Stomach smooth muscle (tissue), 2 donors: ENCODE results near the gene TTC12.

ENCODE experiments used
- H3K27ac ChIP-seq: one replicate; pipeline ENCODE4 v1.7.0; 2013; ENCODE audit warnings: mild to moderate bottlenecking, low read length, inconsistent platforms
- H3K27me3 ChIP-seq, 2 donors: one replicate each; pipeline ENCODE4 v1.7.0; 2013; ENCODE audit warnings: low read length in 2 of 2; ENCODE audit not compliant: insufficient read depth in 2 of 2, control insufficient read depth in 1 of 2
- H3K36me3 ChIP-seq, 2 donors: one replicate each; pipeline ENCODE4 v1.7.0; 2013; ENCODE audit warnings: low read length in 2 of 2; ENCODE audit not compliant: control insufficient read depth in 2 of 2, insufficient read depth in 2 of 2
- H3K4me1 ChIP-seq: one replicate; pipeline ENCODE4 v1.7.0; 2013; ENCODE audit warnings: low read length; ENCODE audit not compliant: control insufficient read depth, insufficient read depth
- H3K4me3 ChIP-seq, 2 donors: one replicate each; pipeline ENCODE4 v1.7.0; 2013; ENCODE audit warnings: low read length in 2 of 2
- H3K9ac ChIP-seq, 2 donors: one replicate each; pipeline ENCODE4 v1.7.0; 2013; ENCODE audit warnings: low read length in 2 of 2, mild to moderate bottlenecking in 1 of 2
- H3K9me3 ChIP-seq, 2 donors: one replicate each; pipeline ENCODE4 v1.7.0; 2013; ENCODE audit warnings: low read length in 2 of 2; ENCODE audit not compliant: control insufficient read depth in 2 of 2
- donor health status: healthy.
- donor health status: Pancreatic carcinoma.

TTC12 gene

GRCh38 chr11:113389272-113389671 lies 74.9 kb downstream of the TTC12 start:
- Histone ChIP-seq H3K9ac (no peak overlapping the region), H3K36me3 (no peaks in the 10 kb centered on the region), H3K4me1 (no peaks in the 10 kb centered on the region), H3K27me3 (peaks cover 22 to 32% of the 10 kb centered on the region in 2 donors), H3K9me3 (no peaks in the 10 kb centered on the region), H3K27ac (no peak overlapping the region), H3K4me3 (no peak overlapping the region)

- no peaks in the 10 kb centered on the region for H3K9me3 ChIP-seq
- H3K9ac ChIP-seq = no peak overlapping the region
- no peaks in the 10 kb centered on the region for H3K4me1 ChIP-seq
- H3K27ac ChIP-seq = no peak overlapping the region
- no peak overlapping the region for H3K4me3 ChIP-seq
- H3K36me3 ChIP-seq = no peaks in the 10 kb centered on the region
- peaks cover 19 to 22% of the 10 kb centered on the region in 2 donors for H3K27me3 ChIP-seq
Measured at GRCh38 chr11:113392236-113392921, 78.0 kb downstream of the TTC12 start.

- H3K9ac ChIP-seq = no peak overlapping the region
- H3K36me3 ChIP-seq = no peaks in the 10 kb centered on the region
- H3K4me1 ChIP-seq = no peaks in the 10 kb centered on the region
- no peak overlapping the region for H3K4me3 ChIP-seq
- no peaks in the 10 kb centered on the region for H3K9me3 ChIP-seq
- H3K27me3 ChIP-seq = peaks cover 8 to 10% of the 10 kb centered on the region in 2 donors
- no peak overlapping the region for H3K27ac ChIP-seq
Measured at GRCh38 chr11:113393501-113393985, 79.2 kb downstream of the TTC12 start.

GRCh38 chr11:113394919-113395318 lies 80.5 kb downstream of the TTC12 start:
- Histone ChIP-seq H3K27me3 (peaks cover 1 to 7% of the 10 kb centered on the region in 2 donors), H3K4me3 (no peak overlapping the region), H3K36me3 (no peaks in the 10 kb centered on the region), H3K9ac (no peak overlapping the region), H3K9me3 (no peaks in the 10 kb centered on the region), H3K27ac (no peak overlapping the region), H3K4me1 (no peaks in the 10 kb centered on the region)

- Histone ChIP-seq H3K9me3 (no peaks in the 10 kb centered on the region), H3K4me1 (no peaks in the 10 kb centered on the region), H3K27me3 (peaks cover 0 to 7% of the 10 kb centered on the region in 2 donors), H3K9ac (no peak overlapping the region), H3K27ac (no peak overlapping the region), H3K4me3 (no peak overlapping the region), H3K36me3 (no peaks in the 10 kb centered on the region)
Measured at GRCh38 chr11:113395782-113396336, 81.5 kb downstream of the TTC12 start.

GRCh38 chr11:113396690-113397089 lies 82.3 kb downstream of the TTC12 start:
- Histone ChIP-seq H3K36me3 (no peaks in the 10 kb centered on the region), H3K27me3 (peaks cover 0 to 5% of the 10 kb centered on the region in 2 donors), H3K4me3 (no peak overlapping the region), H3K9me3 (no peaks in the 10 kb centered on the region), H3K27ac (no peak overlapping the region), H3K9ac (no peak overlapping the region), H3K4me1 (no peaks in the 10 kb centered on the region)

GRCh38 chr11:113397212-113397611 lies 82.8 kb downstream of the TTC12 start:
- no peaks in the 10 kb centered on the region for H3K4me1 ChIP-seq
- peaks cover 0 to 3% of the 10 kb centered on the region in 2 donors for H3K27me3 ChIP-seq
- H3K27ac ChIP-seq = no peak overlapping the region
- H3K36me3 ChIP-seq = no peaks in the 10 kb centered on the region
- no peak overlapping the region for H3K9ac ChIP-seq
- no peaks in the 10 kb centered on the region for H3K9me3 ChIP-seq
- H3K4me3 ChIP-seq = no peak overlapping the region

- Histone ChIP-seq H3K9ac (no peak overlapping the region), H3K9me3 (no peaks in the 10 kb centered on the region), H3K27ac (no peak overlapping the region)
Measured at GRCh38 chr11:113397821-113398220, 83.4 kb downstream of the TTC12 start.

GRCh38 chr11:113398669-113399430 lies 84.5 kb downstream of the TTC12 start:
- Histone ChIP-seq H3K9ac (no peak overlapping the region), H3K4me3 (no peak overlapping the region), H3K27ac (no peak overlapping the region), H3K27me3 (no peaks in the 10 kb centered on the region), H3K36me3 (no peaks in the 10 kb centered on the region), H3K9me3 (no peaks in the 10 kb centered on the region), H3K4me1 (no peaks in the 10 kb centered on the region)

More at GRCh38 chr11:113397821-113398220, 83.4 kb downstream of the TTC12 start:
- Histone ChIP-seq H3K4me3 (no peak overlapping the region), H3K4me1 (no peaks in the 10 kb centered on the region), H3K27me3 (peaks cover 0 to 3% of the 10 kb centered on the region in 2 donors), H3K36me3 (no peaks in the 10 kb centered on the region)

GRCh38 chr11:113400631-113401230 lies 86.3 kb downstream of the TTC12 start:
- Histone ChIP-seq H3K4me1 (no peaks in the 10 kb centered on the region), H3K4me3 (no peak overlapping the region), H3K27me3 (no peaks in the 10 kb centered on the region), H3K27ac (no peak overlapping the region), H3K36me3 (no peaks in the 10 kb centered on the region), H3K9ac (no peak overlapping the region), H3K9me3 (no peaks in the 10 kb centered on the region)
